NCI-H2107 treated with DMSO at 0.1 percent for 48 hours (cell line): Measurements from ENCODE around the gene CDKL1.

ENCODE experiments used
- DNase-seq: peaks from one replicate; lab custom pipeline; 2025; ENCODE audit not compliant: unreplicated experiment; lab: John Stamatoyannopoulos, UW

The CDKL1 gene

DNA sequence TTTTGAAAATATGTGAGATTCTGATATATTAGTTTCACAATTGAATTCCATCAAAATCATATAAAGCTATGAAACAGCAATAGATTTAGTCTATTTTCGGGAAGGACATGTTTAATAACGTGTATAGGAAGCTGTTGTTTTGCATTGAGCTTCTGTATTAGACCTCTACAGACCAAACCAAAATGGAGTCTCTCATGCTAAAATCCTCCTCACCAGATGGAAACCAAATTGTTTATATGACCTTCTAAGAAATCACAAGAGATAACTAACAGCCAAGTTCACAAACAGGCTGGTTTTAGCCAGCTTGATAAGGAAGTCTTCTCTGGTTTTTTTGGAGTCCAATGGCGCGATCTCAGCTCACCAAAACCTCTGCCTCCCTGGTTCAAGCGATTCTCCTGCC lies 108.5 kb downstream of the CDKL1 start:
- no peak for DNase-seq

DNA sequence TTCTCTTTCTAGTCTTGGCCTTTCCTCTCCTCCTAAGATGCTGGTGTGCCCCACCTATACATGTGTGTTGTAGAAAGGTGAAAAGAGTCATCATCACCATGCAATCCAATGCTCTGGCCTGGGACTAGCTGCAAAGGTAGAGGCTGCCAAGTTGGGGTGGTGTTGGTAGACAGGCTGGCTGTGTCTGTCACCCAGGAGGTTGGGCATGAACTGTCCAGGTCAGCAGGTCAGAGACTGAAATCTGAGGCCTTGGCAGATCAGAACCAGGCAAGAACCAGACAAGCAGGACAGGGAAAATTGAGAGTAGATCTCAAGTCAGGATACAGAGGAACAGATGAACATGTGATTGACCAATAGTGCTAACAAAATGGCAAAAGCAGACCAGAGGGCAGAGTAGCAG lies 110.8 kb downstream of the CDKL1 start:
- no peak for DNase-seq
